IMR-90 (cell line): Measurements from ENCODE around the gene ZNF560. TPM values are rescaled to one million over a fixed set of nuclear protein-coding genes. Genes with fewer than 3 reads are reported as not detected.

Experiments used
- ATAC-seq: fragments of 200-7000 bp; cut with Tn5 transposase; 2 replicates; pipeline ENCODE4 v1.9.1; 2020; ENCODE audit warnings: low read depth, mild to moderate bottlenecking, moderate library complexity
- BruUV-seq: library from RNA; stranded (reverse); fragments of 400-500 nt; replicated peaks from 2 replicates; lab custom pipeline; 2021; lab: Mats Ljungman, UMichigan
- CTCF ChIA-PET: fragments of 300-600 bp; formaldehyde crosslinking; extraction: SDS; loops from one replicate; lab custom pipeline; 2021; ENCODE audit warnings: antibody characterized with exemption; lab: Yijun Ruan, JAX
- POLR2A ChIA-PET: fragments of 300-600 bp; sonication (Branson Sonifier 250); formaldehyde crosslinking; loops from one replicate; lab custom pipeline; 2022; ENCODE audit warnings: antibody characterized with exemption; ENCODE audit not compliant: unreplicated experiment; lab: Charles Lee
- DNase-seq: peaks from one replicate; pipeline ENCODE4 v3.0.0; 2013
- H2AFZ ChIP-seq: replicated peaks from 2 replicates; pipeline ENCODE3; 2013; ENCODE audit warnings: low read length, mild to moderate bottlenecking; ENCODE audit not compliant: poor library complexity
- H2AK5ac ChIP-seq: 2 replicates; pipeline ENCODE4 v1.6.1; 2013; ENCODE audit warnings: low read depth, low read length, inconsistent platforms
- H2AK9ac ChIP-seq: replicated peaks from 2 replicates; pipeline ENCODE3; 2013; ENCODE audit warnings: mild to moderate bottlenecking, low read depth, low read length, moderate library complexity; ENCODE audit not compliant: poor library complexity
- H2BK120ac ChIP-seq: 2 replicates; pipeline ENCODE4 v1.6.1; 2013; ENCODE audit warnings: low read depth, low read length, inconsistent platforms
- H2BK15ac ChIP-seq: 3 replicates; pipeline ENCODE4 v1.6.1; 2013; ENCODE audit warnings: low read depth, low read length, inconsistent platforms
- H2BK20ac ChIP-seq: 2 replicates; pipeline ENCODE4 v1.6.1; 2013; ENCODE audit warnings: low read depth, mild to moderate bottlenecking, inconsistent platforms, low read length, moderate library complexity
- H2BK5ac ChIP-seq: 2 replicates; pipeline ENCODE4 v1.6.1; 2013; ENCODE audit warnings: mild to moderate bottlenecking, low read depth, low read length, inconsistent platforms; ENCODE audit not compliant: poor library complexity, severe bottlenecking
- H3K14ac ChIP-seq: replicated peaks from 2 replicates; pipeline ENCODE4 v1.6.1; 2013; ENCODE audit warnings: low read depth, low read length, inconsistent platforms
- H3K18ac ChIP-seq: 2 replicates; pipeline ENCODE4 v1.6.1; 2013; ENCODE audit warnings: low read depth, low read length, control low read depth
- H3K23ac ChIP-seq: 2 replicates; pipeline ENCODE4 v1.6.1; 2013; ENCODE audit warnings: low read depth, low read length, inconsistent platforms
- H3K27ac ChIP-seq: 2 replicates; pipeline ENCODE4 v1.5.1; 2013; ENCODE audit warnings: mild to moderate bottlenecking, control low read depth, low read length; ENCODE audit not compliant: insufficient read depth
- H3K27me3 ChIP-seq: 2 replicates; pipeline ENCODE4 v1.6.1; 2013; ENCODE audit warnings: low read length; ENCODE audit not compliant: control insufficient read depth, insufficient read depth
- H3K36me3 ChIP-seq: 2 replicates; pipeline ENCODE4 v1.6.1; 2013; ENCODE audit warnings: low read length, mixed read lengths; ENCODE audit not compliant: control insufficient read depth, insufficient read depth
- H3K4ac ChIP-seq: 2 replicates; pipeline ENCODE4 v1.6.1; 2013; ENCODE audit warnings: low read depth, low read length, inconsistent platforms
- H3K4me1 ChIP-seq: 2 replicates; pipeline ENCODE4 v1.6.1; 2013; ENCODE audit warnings: low read length, mixed read lengths; ENCODE audit not compliant: control insufficient read depth, insufficient read depth
- H3K4me2 ChIP-seq: 2 replicates; pipeline ENCODE4 v1.6.1; 2013; ENCODE audit warnings: low read depth, mild to moderate bottlenecking, control low read depth, low read length, moderate library complexity
- H3K4me3 ChIP-seq: 2 replicates; pipeline ENCODE4 v1.5.1; 2013; ENCODE audit warnings: low read depth, mild to moderate bottlenecking, control low read depth, low read length, moderate library complexity; ENCODE audit not compliant: insufficient read depth
- H3K56ac ChIP-seq: 2 replicates; pipeline ENCODE4 v1.6.1; 2013; ENCODE audit warnings: low read length, inconsistent platforms; ENCODE audit not compliant: insufficient read depth; ENCODE audit errors: extremely low read depth
- H3K79me1 ChIP-seq, 2 experiments: 2 replicates each; pipeline ENCODE4 v1.6.1; 2013; ENCODE audit warnings: low read length in 2 of 2, inconsistent platforms in 1 of 2, low read depth in 1 of 2
- H3K9ac ChIP-seq: 2 replicates; pipeline ENCODE4 v1.6.1; 2013; ENCODE audit warnings: low read depth, low read length, control low read depth
- H3K9me1 ChIP-seq: 2 replicates; pipeline ENCODE4 v1.6.1; 2013; ENCODE audit warnings: low read length, inconsistent platforms; ENCODE audit not compliant: insufficient read depth
- H3K9me3 ChIP-seq: 2 replicates; pipeline ENCODE4 v1.6.1; 2013; ENCODE audit warnings: low read length; ENCODE audit not compliant: control insufficient read depth, insufficient read depth
- H4K20me1 ChIP-seq: 2 replicates; pipeline ENCODE4 v1.6.1; 2013; ENCODE audit warnings: low read length, inconsistent platforms; ENCODE audit not compliant: insufficient read depth
- H4K5ac ChIP-seq: 2 replicates; pipeline ENCODE4 v1.6.1; 2013; ENCODE audit warnings: mild to moderate bottlenecking, low read depth, low read length, control low read depth
- H4K8ac ChIP-seq, 2 experiments: 2 replicates each; pipeline ENCODE4 v1.6.1; 2013; ENCODE audit warnings: low read depth in 2 of 2, low read length in 2 of 2, control low read depth in 1 of 2, inconsistent platforms in 1 of 2
- H4K91ac ChIP-seq: 2 replicates; pipeline ENCODE4 v1.6.1; 2013; ENCODE audit warnings: low read depth, low read length, inconsistent platforms; ENCODE audit not compliant: insufficient read depth
- CEBPB ChIP-seq: IDR thresholded peaks from 2 replicates; pipeline ENCODE4 v1.6.1; 2012; ENCODE audit warnings: low read depth, low read length, improper control_type of control experiment
- CHD1 ChIP-seq: IDR thresholded peaks from 2 replicates; pipeline ENCODE4 v1.6.1; 2012; ENCODE audit warnings: low read depth, low read length, improper control_type of control experiment
- CTCF ChIP-seq: conservative IDR thresholded peaks from 2 replicates; pipeline ENCODE4 v1.5.1; 2012; ENCODE audit warnings: mild to moderate bottlenecking, low read depth, low read length, improper control_type of control experiment
- FOS ChIP-seq: fragments of 150-350 bp; IDR thresholded peaks from 2 replicates; pipeline ENCODE4 v1.6.1; 2016; ENCODE audit warnings: low read depth, low read length
- MXI1 ChIP-seq: IDR thresholded peaks from 2 replicates; pipeline ENCODE4 v1.6.1; 2012; ENCODE audit warnings: low read depth, mild to moderate bottlenecking, low read length, moderate library complexity, borderline replicate concordance
- POLR2A ChIP-seq: IDR thresholded peaks from 2 replicates; pipeline ENCODE4 v1.6.1; 2012; ENCODE audit warnings: mild to moderate bottlenecking, low read depth, low read length
- RAD21 ChIP-seq: IDR thresholded peaks from 2 replicates; pipeline ENCODE4 v1.6.1; 2012; ENCODE audit warnings: low read length, improper control_type of control experiment
- RCOR1 ChIP-seq: IDR thresholded peaks from 2 replicates; pipeline ENCODE4 v1.6.1; 2012; ENCODE audit warnings: mild to moderate bottlenecking, low read length, improper control_type of control experiment; ENCODE audit not compliant: insufficient replicate concordance
- USF2 ChIP-seq: fragments of 150-350 bp; IDR thresholded peaks from 2 replicates; pipeline ENCODE4 v1.6.1; 2017; ENCODE audit warnings: mild to moderate bottlenecking, antibody characterized with exemption, low read length, low read depth
- WGBS, 2 experiments: methylation state at CpG; one replicate each; pipeline versions ENCODE4 v1.1.5 to v1.1.7; 2013; ENCODE audit warnings: missing lambda C conversion rate in 2 of 2; ENCODE audit not compliant: insufficient read length in 1 of 2; ENCODE audit errors: extremely low coverage in 2 of 2; 5-methylcytosine and 5-hydroxymethylcytosine counted together
- dilution Hi-C: fragments of 300-500 bp; cut with HindIII; formaldehyde crosslinking; loops from one replicate; pipeline ENCODE4 v1.14.3; 2018; ENCODE audit warnings: low sequenced_read_pairs; ENCODE audit not compliant: unreplicated experiment
- in situ Hi-C: fragments of 300-500 bp; cut with MboI; formaldehyde crosslinking; loops from 3 replicates; pipeline ENCODE4 v1.14.3; 2019; ENCODE audit warnings: low sequenced_read_pairs, inconsistent platforms, mixed read lengths
- intact Hi-C: fragments of 100-400 bp; cut with micrococcal nuclease; formaldehyde crosslinking; loops from 2 replicates; pipeline ENCODE4 v1.10.0; 2022
- polyA plus RNA-seq, 3 experiments: library from polyadenylated mRNA; depleted of rRNA; stranded (reverse); fragments of >200 nt; gene quantifications; 2 replicates each; pipeline ENCODE4 v1.2.3, GENCODE V29; 2012; ENCODE audit warnings: low replicate concordance in 1 of 3
- total RNA-seq: library from RNA; depleted of rRNA; stranded (reverse); fragments of >200 nt; gene quantifications from 2 replicates; pipeline ENCODE4 v1.2.3, GENCODE V29; 2012

The ZNF560 gene
- total and polyA plus RNA-seq, 2 of the 4 experiments (the other 2 are of a cell fraction): 0.36 to 0.90 TPM

GRCh38 chr19:9456018-9456689, 42.3 kb downstream of the ZNF560 start:
- Histone ChIP-seq H3K27me3 (no peaks in the 10 kb centered on the region), H3K36me3 (no peaks in the 10 kb centered on the region), H3K9ac (no peak overlapping the region), H3K9me3 (peaks cover 28% of the 10 kb centered on the region), H2BK20ac (no peak overlapping the region), H3K4me2 (no peak overlapping the region), H3K4me1 (no peaks in the 10 kb centered on the region), H4K8ac (no peak overlapping the region), H2AK9ac (no peak overlapping the region), H3K56ac (no peak overlapping the region), H3K14ac (no peak overlapping the region), H4K5ac (no peak overlapping the region), H4K91ac (no peak overlapping the region), H2BK5ac (no peak overlapping the region), H2AFZ (no peak overlapping the region), H3K27ac (no peak overlapping the region), H3K4me3 (no peak overlapping the region), H2AK5ac (no peak overlapping the region), H2BK15ac (no peak overlapping the region), H3K79me1 (no peaks in the 10 kb centered on the region), H3K18ac (no peak overlapping the region), H2BK120ac (no peak overlapping the region), H4K20me1 (no peaks in the 10 kb centered on the region), H3K23ac (no peak overlapping the region), H3K9me1 (no peaks in the 10 kb centered on the region), H3K4ac (no peak overlapping the region)
- DNase-seq: no peak
- no TSS peak for BruUV-seq
- TF ChIP-seq RAD21 (no peak), USF2 (no peak), MXI1 (no peak), CHD1 (no peak), FOS (no peak), CTCF (no peak), POLR2A (no peak), CEBPB (no peak), RCOR1 (no peak)
- WGBS, 2 experiments: no CpG with 5 or more reads among the region's 13 CpGs
- intact Hi-C loops: no loop called here
- ChIA-PET CTCF (no interaction called here), POLR2A (no interaction called here)
- in situ Hi-C loops: no loop called here
- no peak for ATAC-seq
- dilution Hi-C loops: no loop called here
